GM21423 (cell line): ENCODE results near the gene NANOS3.
"Not testable (repeated sequence)": the region's sequence is repeated elsewhere in the genome, so short reads cannot be mapped to it uniquely, and the experiment has no call there.

Experiments used
- ATAC-seq: cut with Tn5 transposase; IDR thresholded peaks from one replicate; pipeline ENCODE4 v1.9.1; 2021; ENCODE audit warnings: mild to moderate bottlenecking, moderate library complexity; ENCODE audit not compliant: unreplicated experiment

The NANOS3 gene

GRCh38 chr19:13918726-13919411 is 41.9 kb downstream of the NANOS3 start:
- no peak for ATAC-seq

- no peak for ATAC-seq
These were observed 43.6 kb downstream of the NANOS3 start for GRCh38 chr19:13920524-13920923.

- no peak for ATAC-seq
These were observed 44.2 kb downstream of the NANOS3 start for GRCh38 chr19:13920940-13921747.

GRCh38 chr19:13922118-13922517 is 45.2 kb downstream of the NANOS3 start:
- not testable (repeated sequence) for ATAC-seq

GRCh38 chr19:13923194-13923987 is 46.5 kb downstream of the NANOS3 start:
- ATAC-seq, result no peak

GRCh38 chr19:13926010-13926409 is 49.1 kb downstream of the NANOS3 start:
- no peak for ATAC-seq

- no peak for ATAC-seq
These were observed 49.8 kb downstream of the NANOS3 start for GRCh38 chr19:13926715-13927114.

- no peak for ATAC-seq
These were observed 52.4 kb downstream of the NANOS3 start for GRCh38 chr19:13929340-13929739.

GRCh38 chr19:13929956-13930355 is 53.0 kb downstream of the NANOS3 start:
- ATAC-seq, result no peak
